ENCODE measurements around the gene CNGB1. TPM values are rescaled to one million over a fixed set of nuclear protein-coding genes. Genes with fewer than 3 reads are reported as not detected.

Gene CNGB1
- total and polyA plus RNA-seq, 12 donors: not detected

DNA sequence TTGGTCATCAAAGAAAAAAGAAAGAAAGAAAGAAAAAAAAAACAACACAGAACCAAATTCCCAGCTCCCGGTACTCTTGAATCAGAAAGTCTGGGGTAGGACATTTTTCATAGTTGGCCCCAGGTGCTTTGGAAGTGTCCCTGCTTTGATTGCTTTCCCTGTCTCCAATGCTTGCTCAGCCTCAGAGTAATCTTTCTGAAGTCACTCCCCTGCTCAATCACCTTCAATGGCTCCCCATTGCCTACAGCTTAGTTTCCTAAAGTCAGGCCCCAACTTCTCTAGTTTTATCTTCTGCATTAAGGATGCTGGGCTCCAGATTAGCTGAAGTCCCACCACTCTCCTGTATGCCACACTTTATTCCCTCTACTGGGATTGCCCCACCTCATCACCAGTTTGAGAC lies 17.1 kb downstream of the CNGB1 start:
- no peaks in the 10 kb centered on the region for H3K4me1 ChIP-seq
- TF ChIP-seq, protein P1, sequence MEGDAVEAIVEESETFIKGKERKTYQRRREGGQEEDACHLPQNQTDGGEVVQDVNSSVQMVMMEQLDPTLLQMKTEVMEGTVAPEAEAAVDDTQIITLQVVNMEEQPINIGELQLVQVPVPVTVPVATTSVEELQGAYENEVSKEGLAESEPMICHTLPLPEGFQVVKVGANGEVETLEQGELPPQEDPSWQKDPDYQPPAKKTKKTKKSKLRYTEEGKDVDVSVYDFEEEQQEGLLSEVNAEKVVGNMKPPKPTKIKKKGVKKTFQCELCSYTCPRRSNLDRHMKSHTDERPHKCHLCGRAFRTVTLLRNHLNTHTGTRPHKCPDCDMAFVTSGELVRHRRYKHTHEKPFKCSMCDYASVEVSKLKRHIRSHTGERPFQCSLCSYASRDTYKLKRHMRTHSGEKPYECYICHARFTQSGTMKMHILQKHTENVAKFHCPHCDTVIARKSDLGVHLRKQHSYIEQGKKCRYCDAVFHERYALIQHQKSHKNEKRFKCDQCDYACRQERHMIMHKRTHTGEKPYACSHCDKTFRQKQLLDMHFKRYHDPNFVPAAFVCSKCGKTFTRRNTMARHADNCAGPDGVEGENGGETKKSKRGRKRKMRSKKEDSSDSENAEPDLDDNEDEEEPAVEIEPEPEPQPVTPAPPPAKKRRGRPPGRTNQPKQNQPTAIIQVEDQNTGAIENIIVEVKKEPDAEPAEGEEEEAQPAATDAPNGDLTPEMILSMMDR (IDR thresholded peaks at IDR 0.05): no peak
- no peak overlapping the region for H3K27ac ChIP-seq
- H3K9me3 ChIP-seq: no peaks in the 10 kb centered on the region
- WGBS, 2 donors: 85 to 88% methylated on average over 1 of the region's 1 CpG
- no peak for ATAC-seq
- H3K36me3 ChIP-seq: no peaks in the 10 kb centered on the region
- no peak overlapping the region for H3K4me3 ChIP-seq
- no peak for DNase-seq
- intact Hi-C loops (cut with DNase I): no loop called here
- H3K27me3 ChIP-seq: peaks cover 0 to 17% (median 3%) of the 10 kb centered on the region in 7 donors

DNA sequence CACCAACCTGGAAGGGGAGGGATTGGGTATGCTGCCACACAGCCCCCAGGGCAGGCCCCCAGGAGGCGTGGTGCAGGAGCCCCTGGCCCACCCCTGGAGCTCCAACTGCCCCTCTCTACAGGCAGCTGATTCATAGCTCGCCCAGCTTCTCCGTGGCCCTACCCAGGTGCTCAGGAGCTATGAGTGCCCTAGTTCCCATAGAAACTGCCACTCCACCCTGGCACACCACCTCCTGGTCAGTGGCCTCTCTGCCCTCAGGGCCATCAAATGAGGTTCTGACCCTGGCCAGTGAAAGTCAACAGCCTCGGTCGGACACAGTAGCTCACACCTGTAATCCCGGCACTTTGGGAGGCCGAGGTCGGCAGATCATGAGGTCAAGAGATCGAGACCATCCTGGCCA lies 18.0 kb downstream of the CNGB1 start:
- TF ChIP-seq, protein P1 (IDR thresholded peaks at IDR 0.05): no peak
- ATAC-seq (no peak), DNase-seq (no peak)
- Histone ChIP-seq H3K4me1 (no peaks in the 10 kb centered on the region), H3K9me3 (no peaks in the 10 kb centered on the region), H3K36me3 (no peaks in the 10 kb centered on the region), H3K27ac (no peak overlapping the region), H3K27me3 (peaks cover 0 to 17% (median 3%) of the 10 kb centered on the region in 7 donors), H3K4me3 (no peak overlapping the region)
- intact Hi-C loops (cut with DNase I): no loop called here
- 89 to 94% methylated on average over 9 of the region's 9 CpGs for WGBS, 2 donors

DNA sequence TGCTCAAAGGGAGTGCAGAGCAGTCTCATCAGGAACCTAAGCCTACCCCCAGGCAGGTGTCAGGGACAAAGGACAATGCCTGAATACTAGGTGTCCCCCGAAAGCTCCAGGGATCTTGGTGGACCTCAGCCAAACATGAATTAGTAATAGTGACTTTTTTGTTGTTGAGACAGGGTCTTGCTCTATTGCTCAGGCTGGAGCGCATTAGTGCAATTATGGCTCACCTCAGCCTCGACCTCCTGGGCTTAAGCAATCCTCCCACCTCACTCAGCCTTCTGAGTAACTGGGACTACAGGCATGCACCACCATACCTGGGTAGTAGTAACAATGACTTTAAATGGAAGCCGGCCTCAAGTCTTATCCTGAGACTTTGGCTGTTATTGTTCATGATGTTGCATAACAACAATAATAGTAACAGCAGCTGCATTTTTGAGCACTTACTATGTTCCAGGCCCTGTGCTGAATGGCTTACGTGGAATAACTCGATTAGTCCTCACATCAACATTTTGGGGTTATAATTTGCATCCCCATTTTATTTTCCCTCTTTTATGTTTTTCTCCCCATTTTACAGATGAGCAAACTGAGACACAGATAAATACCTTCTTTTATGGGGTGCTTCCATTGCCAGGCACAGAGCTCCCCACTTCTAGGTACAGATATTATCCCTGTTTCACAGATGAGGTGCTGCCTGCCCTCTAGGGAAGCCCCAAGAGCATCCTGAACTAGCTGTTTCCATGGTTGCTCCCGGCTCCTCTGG lies 19.5 kb downstream of the CNGB1 start:
- no peaks in the 10 kb centered on the region for H3K9me3 ChIP-seq
- DNase-seq (no peak), ATAC-seq (no peak)
- H3K4me1 ChIP-seq: no peaks in the 10 kb centered on the region
- 83 to 86% methylated on average over 7 of the region's 7 CpGs for WGBS, 2 donors
- no peak overlapping the region for H3K4me3 ChIP-seq
- no peaks in the 10 kb centered on the region for H3K36me3 ChIP-seq
- TF ChIP-seq, protein P1 (IDR thresholded peaks at IDR 0.05): no peak
- peaks cover 0 to 17% (median 3%) of the 10 kb centered on the region in 7 donors for H3K27me3 ChIP-seq
- no peak overlapping the region for H3K27ac ChIP-seq
- intact Hi-C loops (cut with DNase I): no loop called here

DNA sequence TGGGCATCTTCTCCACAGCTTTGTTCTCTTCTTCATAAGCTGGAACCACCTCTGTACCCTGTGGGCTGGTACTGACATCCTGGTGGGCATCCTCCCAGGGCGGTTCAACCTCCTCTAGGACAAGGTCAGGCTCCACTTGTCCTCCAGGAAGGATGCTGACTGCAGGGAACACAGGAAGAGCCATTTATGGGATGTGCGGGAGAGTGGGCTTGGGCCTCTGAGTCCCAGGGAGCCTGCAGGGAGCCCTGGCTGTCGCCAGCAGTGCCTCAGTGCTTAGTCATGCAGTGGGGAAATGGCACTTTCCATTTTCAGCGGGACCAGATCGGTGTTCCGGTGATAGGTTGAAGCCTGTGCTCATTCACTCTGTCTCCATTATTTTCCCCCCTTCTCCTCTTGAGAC lies 20.5 kb downstream of the CNGB1 start:
- DNase-seq (no peak), ATAC-seq (no peak)
- H3K27ac ChIP-seq: no peak overlapping the region
- TF ChIP-seq, protein P1 (IDR thresholded peaks at IDR 0.05): no peak
- H3K4me3 ChIP-seq: no peak overlapping the region
- no peaks in the 10 kb centered on the region for H3K36me3 ChIP-seq
- peaks cover 0 to 17% (median 3%) of the 10 kb centered on the region in 7 donors for H3K27me3 ChIP-seq
- WGBS, 2 donors: 41 to 52% methylated on average over 6 of the region's 6 CpGs
- peaks cover 0 to 3% (median 0%) of the 10 kb centered on the region in 9 donors for H3K4me1 ChIP-seq
- no peaks in the 10 kb centered on the region for H3K9me3 ChIP-seq
- intact Hi-C loops (cut with DNase I): no loop called here

Measured in heart right ventricle (tissue), 16 donors.